C4-2B (cell line): ENCODE measurements around the gene DYNC2I2.

ENCODE experiments used
- ZFX ChIP-seq: fragments of 450-650 bp; IDR thresholded peaks from 2 replicates; pipeline ENCODE4 v1.6.1; 2017
- TF ChIP-seq, protein P1 (sequence below): fragments of 450-650 bp; conservative IDR thresholded peaks from 2 replicates; pipeline ENCODE4 v1.5.1; 2017; ENCODE audit warnings: mild to moderate bottlenecking

DNA sequence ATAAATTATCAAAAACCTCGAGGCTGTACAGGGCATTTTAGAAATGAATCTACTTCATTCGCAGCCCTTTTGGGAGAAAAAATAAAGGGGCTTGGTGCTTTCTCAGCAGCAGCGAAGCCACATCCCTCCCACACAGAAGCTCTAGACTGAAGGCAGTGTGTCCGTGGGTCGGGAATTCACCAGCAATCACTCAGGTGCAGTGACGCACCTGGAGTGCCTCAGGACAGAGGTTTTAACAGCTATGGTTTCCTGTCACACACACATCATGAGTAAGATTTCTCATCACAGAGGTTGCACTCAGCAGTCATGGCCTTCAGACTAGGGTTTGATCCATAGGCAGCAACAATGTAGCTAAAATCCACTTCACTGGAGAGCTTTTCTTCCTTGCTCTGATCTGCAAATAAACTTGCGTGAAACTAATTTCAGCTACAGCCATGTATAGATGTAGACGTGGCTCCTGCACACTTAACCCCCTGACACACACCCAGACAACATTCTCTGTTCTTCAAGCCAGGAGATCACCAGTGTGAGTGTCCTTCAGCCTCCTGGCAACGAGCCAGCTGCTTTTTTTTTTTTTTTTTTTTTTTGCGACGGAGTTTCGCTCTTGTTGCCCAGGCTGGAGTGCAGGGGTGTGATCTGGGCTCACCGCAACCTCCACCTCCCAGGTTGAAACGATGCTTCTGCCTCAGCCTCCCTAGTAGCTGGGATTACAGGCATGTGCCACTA is 34.8 kb downstream of the DYNC2I2 start:
- TF ChIP-seq, protein P1, sequence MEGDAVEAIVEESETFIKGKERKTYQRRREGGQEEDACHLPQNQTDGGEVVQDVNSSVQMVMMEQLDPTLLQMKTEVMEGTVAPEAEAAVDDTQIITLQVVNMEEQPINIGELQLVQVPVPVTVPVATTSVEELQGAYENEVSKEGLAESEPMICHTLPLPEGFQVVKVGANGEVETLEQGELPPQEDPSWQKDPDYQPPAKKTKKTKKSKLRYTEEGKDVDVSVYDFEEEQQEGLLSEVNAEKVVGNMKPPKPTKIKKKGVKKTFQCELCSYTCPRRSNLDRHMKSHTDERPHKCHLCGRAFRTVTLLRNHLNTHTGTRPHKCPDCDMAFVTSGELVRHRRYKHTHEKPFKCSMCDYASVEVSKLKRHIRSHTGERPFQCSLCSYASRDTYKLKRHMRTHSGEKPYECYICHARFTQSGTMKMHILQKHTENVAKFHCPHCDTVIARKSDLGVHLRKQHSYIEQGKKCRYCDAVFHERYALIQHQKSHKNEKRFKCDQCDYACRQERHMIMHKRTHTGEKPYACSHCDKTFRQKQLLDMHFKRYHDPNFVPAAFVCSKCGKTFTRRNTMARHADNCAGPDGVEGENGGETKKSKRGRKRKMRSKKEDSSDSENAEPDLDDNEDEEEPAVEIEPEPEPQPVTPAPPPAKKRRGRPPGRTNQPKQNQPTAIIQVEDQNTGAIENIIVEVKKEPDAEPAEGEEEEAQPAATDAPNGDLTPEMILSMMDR, result no peak
- TF ChIP-seq ZFX, result no peak
